Measurements from ENCODE around the gene SWT1.

Gene SWT1

GRCh38 chr1:185132534-185132933 lies 24.4 kb upstream of the SWT1 start:
- no peak for TF ChIP-seq CTCF (IDR thresholded peaks at IDR 0.05; ENCODE audit: control extremely low read depth, extremely low read depth, low read depth, missing control alignments)
- no peak for DNase-seq (ENCODE audit: extremely low spot score)
- POLR2A ChIA-PET: no interaction called here
- CTCF ChIA-PET: no interaction called here

- ChIA-PET POLR2A (no interaction called here), CTCF (interaction anchor here (1.2 kb wide), 1 partner anchor 32 kb away, joined by 4 read pairs; no protein-coding TSS in a partner anchor)
- TF ChIP-seq CTCF (IDR thresholded peaks at IDR 0.05; ENCODE audit: control extremely low read depth, extremely low read depth, low read depth, missing control alignments): no peak
- DNase-seq (ENCODE audit: extremely low spot score): no peak
These were observed 18.9 kb upstream of the SWT1 start for GRCh38 chr1:185137896-185138545.

- TF ChIP-seq CTCF (IDR thresholded peaks at IDR 0.05; ENCODE audit: control extremely low read depth, extremely low read depth, low read depth, missing control alignments): no peak
- CTCF ChIA-PET: interaction anchor here (1.2 kb wide), 1 partner anchor 31 kb away, joined by 4 read pairs; no protein-coding TSS in a partner anchor
- POLR2A ChIA-PET: no interaction called here
- no peak for DNase-seq (ENCODE audit: extremely low spot score)
These were observed 17.7 kb upstream of the SWT1 start for GRCh38 chr1:185139246-185139645.

GRCh38 chr1:185144233-185144632 lies 12.7 kb upstream of the SWT1 start:
- CTCF ChIA-PET: interaction anchor here (1.0 to 1.3 kb wide), 2 partner anchors 12 to 25 kb away, joined by 4 read pairs; partner anchors contain the start of gene TRMT1L
- TF ChIP-seq CTCF (IDR thresholded peaks at IDR 0.05; ENCODE audit: control extremely low read depth, extremely low read depth, low read depth, missing control alignments): no peak
- POLR2A ChIA-PET: no interaction called here
- no peak for DNase-seq (ENCODE audit: extremely low spot score)

- POLR2A ChIA-PET: no interaction called here
- CTCF ChIA-PET: no interaction called here
- no peak for DNase-seq (ENCODE audit: extremely low spot score)
- no peak for TF ChIP-seq CTCF (IDR thresholded peaks at IDR 0.05; ENCODE audit: control extremely low read depth, extremely low read depth, low read depth, missing control alignments)
These were observed 5.8 kb upstream of the SWT1 start for GRCh38 chr1:185151215-185151614.

- ChIA-PET CTCF (no interaction called here), POLR2A (no interaction called here)
- DNase-seq (ENCODE audit: extremely low spot score): no peak
- TF ChIP-seq CTCF (IDR thresholded peaks at IDR 0.05; ENCODE audit: control extremely low read depth, extremely low read depth, low read depth, missing control alignments): no peak
These were observed 4.7 kb upstream of the SWT1 start for GRCh38 chr1:185152187-185152767.
